ENCODE measurements around the gene CBFA2T2.

DNA sequence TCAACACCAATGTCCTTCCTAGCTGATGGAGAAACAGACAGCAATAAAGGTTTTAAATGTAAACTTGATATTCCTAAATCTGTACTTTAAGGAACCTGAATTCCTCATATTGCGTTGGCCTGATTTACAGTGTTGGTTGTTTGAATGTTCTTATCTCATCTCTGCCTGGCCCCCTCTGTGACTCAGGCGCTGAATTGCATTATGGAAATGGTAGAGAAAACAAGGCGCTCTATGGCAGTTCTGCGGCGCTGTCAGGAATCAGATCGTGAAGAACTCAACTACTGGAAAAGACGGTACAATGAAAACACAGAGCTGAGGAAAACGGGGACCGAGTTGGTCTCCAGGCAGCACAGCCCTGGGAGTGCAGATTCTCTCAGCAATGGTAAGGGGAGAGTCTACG, 139.6 kb downstream of the CBFA2T2 start:
- TF ChIP-seq, protein P1, sequence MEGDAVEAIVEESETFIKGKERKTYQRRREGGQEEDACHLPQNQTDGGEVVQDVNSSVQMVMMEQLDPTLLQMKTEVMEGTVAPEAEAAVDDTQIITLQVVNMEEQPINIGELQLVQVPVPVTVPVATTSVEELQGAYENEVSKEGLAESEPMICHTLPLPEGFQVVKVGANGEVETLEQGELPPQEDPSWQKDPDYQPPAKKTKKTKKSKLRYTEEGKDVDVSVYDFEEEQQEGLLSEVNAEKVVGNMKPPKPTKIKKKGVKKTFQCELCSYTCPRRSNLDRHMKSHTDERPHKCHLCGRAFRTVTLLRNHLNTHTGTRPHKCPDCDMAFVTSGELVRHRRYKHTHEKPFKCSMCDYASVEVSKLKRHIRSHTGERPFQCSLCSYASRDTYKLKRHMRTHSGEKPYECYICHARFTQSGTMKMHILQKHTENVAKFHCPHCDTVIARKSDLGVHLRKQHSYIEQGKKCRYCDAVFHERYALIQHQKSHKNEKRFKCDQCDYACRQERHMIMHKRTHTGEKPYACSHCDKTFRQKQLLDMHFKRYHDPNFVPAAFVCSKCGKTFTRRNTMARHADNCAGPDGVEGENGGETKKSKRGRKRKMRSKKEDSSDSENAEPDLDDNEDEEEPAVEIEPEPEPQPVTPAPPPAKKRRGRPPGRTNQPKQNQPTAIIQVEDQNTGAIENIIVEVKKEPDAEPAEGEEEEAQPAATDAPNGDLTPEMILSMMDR (IDR thresholded peaks at IDR 0.05) = no peak
- TF ChIP-seq POLR2A (IDR thresholded peaks at IDR 0.05) = no peak
